DMS79 (cell line): ENCODE data around the gene RAB30.
"Not testable (repeated sequence)": the region's sequence is repeated elsewhere in the genome, so short reads cannot be mapped to it uniquely, and the experiment has no call there.

ENCODE experiments used
- DNase-seq: peaks from one replicate; lab custom pipeline; 2025; lab: John Stamatoyannopoulos, UW

Gene RAB30

GRCh38 chr11:82981852-82982251, 89.8 kb downstream of the RAB30 start:
- DNase-seq: no peak

DNA sequence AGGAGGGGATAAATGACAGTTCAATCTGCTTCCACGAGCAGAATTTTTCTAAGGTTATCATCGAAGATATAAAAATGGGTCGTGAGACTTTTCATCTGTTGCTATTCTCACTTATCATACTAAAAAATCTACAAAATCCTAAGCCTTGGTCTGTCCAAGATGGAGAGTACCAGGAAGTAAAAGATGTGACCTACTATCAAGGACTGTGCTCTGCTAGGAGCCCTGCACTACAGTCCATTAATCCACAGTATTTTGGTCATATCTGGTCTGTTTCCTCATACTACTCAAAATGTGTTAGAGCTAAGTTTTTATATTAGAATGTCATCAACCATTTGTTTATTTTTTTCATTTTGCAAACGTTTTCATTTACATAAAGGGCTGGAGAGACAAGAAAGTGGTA, 90.8 kb downstream of the RAB30 start:
- no peak for DNase-seq

DNA sequence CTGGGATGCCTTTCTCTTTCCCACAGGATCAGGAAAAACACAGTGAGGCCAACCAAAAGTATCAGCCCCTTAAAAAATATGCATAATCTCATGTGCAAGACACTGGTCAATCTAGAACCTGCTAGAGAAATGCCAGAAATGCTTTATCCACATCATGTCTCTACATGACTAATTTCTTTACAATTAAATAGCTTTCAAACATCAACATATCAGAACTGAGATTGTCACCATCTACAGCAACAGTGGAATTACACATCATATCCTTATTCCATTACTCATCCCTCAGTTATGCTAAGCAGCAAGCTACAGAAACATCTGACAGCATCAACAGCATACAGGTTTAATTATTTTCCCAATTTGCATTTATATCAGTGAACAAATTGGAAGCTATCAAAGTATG, 91.4 kb downstream of the RAB30 start:
- DNase-seq: no peak

DNA sequence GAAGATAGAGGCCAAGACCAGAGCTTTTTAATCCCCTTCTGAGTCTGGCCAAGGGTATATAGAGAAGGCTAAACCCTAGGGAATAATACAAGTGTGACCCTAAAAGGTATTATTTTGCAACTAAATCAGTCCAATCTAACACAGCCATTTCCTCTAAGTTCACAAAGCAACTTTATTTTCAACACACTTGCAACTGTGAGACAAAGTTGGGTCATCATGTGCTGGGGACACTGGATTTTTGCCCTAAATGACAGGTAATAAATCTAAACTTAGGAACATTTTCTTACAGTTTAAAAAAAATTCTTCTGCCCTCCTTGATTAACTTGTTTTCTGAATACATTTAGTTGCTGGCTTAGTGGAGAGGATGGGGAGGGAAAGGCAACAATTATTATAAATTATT, 91.9 kb downstream of the RAB30 start:
- DNase-seq: no peak

DNA sequence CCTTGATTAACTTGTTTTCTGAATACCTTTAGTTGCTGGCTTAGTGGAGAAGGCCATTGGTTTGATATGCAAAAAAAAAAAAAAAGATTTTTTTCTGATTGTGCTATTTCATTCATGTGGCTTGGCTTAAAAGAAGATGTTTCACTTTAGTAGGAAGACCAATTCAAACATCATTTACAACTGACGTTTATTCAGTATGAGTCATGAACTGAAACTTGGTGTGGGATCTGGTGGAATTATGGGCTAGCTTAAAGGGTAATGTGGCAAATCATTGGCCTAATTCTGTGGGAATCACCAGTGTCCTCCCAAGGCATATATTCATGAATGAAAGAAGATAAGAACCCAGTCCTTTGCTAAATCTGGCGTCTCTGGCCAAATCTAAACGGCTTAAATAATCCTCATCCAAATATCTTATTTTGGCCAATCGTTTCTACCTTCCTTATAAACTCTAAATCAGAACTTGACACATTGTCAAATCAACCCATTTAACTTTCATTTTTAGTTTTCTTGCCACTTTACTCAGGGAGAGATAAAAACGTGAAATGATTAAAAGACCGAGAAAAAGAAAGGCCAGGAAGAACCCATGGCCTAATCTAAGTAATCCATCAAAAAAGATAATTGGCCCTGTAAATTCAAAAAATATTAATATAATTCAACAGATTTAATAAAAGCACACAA, 93.1 kb downstream of the RAB30 start:
- DNase-seq: no peak

DNA sequence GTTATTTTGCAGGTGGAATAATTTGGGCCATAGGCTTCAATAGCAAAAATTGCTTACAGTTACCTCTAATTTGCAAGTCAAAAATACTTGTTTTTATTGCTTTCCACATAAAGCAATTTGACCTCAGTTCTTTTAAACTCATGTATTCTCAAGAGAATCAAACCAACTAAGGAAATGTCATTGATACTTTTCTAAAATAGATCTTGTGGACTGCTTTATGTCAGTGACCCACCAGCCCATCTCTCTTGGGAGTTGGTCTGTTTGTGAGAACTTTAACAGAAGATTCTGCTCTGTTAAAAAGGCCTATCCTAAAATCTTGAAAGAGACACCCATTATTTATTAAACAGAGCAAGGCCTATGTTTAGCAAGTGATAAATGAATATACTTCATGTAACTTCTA, 94.9 kb downstream of the RAB30 start:
- no peak for DNase-seq

- no peak for DNase-seq
Measured at GRCh38 chr11:82975882-82976281, 95.8 kb downstream of the RAB30 start.

GRCh38 chr11:82974851-82975250, 96.8 kb downstream of the RAB30 start:
- DNase-seq: no peak

DNA sequence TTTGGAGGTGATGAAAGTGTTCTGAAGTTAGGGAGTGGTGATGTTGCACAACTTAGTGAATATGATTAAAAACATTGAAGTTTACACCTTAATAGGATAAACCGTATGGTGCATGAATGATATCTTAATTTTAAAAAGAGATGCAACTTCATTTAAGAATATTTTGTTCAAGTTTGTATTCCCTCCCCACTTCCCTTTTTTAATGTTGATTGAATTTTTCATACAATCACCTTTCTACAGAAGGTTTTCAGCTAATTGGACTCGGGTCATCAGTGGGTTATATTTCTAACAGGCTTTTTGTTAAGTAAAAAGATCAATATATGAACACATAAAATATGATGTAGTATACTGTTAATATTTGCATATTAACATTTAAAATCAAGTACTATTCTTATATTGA, 97.6 kb downstream of the RAB30 start:
- DNase-seq: no peak

DNA sequence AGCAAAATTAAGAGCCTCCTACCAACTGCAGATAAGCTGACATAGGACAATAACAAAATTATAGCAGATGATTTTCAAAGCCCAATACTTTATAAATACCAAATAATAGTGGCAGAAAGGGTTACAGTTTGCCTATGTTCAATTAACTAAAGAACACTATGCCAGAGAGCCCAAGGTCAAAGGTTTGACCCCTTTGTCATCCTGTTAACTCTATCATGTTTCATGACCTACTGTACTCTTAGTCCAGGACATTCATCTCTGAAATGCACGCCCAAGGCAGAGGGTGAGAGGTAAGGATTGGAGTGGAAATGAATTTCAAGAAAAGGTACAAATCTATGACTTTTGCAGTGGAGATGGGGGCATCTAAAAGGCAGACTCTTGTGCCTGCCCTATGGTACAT, 99.6 kb downstream of the RAB30 start:
- no peak for DNase-seq

GRCh38 chr11:82971519-82971946, 100.2 kb downstream of the RAB30 start:
- DNase-seq: not testable (repeated sequence)

GRCh38 chr11:82970507-82971083, 101.1 kb downstream of the RAB30 start:
- not testable (repeated sequence) for DNase-seq

- no peak for DNase-seq
Measured at GRCh38 chr11:82969811-82970210, 101.9 kb downstream of the RAB30 start.

- no peak for DNase-seq
Measured at GRCh38 chr11:82967381-82967780, 104.3 kb downstream of the RAB30 start.

DNA sequence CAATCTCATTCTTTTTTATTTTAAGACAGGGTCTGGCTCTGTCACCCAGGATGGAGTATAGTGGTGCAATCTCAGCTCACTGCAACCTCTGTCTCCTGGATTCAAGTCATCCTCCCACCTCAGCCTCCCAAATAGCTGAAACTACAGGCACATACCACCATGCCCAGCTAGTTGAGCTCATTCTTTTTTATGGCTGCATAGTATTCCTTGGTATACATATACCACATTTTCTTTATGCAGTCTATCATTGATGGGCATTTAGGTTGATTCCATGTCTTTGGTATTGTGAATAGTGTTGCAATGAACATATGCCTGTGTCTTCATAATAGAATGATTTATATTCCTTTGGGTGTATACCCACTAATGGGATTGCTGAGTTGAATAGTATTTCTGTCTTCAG, 109.7 kb downstream of the RAB30 start:
- DNase-seq: not testable (repeated sequence)

DNA sequence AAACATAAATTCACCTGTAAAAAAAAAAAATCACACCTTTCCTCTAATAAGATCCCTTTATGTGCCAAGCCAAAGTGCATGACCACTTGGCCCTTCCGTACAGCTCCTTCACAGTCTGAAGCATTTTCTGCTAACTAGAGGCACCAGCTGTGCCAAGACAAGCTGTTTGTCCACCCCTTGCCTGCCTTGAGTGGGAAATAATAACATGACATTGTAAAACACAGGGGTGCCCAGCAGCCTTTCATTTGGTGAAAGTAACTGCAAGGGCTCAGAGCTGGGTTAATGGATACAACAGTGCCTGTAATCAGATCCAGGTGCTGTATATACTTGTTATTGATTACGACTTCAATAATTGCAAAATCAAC, 110.9 kb downstream of the RAB30 start:
- DNase-seq: peak; percentile 76

DNA sequence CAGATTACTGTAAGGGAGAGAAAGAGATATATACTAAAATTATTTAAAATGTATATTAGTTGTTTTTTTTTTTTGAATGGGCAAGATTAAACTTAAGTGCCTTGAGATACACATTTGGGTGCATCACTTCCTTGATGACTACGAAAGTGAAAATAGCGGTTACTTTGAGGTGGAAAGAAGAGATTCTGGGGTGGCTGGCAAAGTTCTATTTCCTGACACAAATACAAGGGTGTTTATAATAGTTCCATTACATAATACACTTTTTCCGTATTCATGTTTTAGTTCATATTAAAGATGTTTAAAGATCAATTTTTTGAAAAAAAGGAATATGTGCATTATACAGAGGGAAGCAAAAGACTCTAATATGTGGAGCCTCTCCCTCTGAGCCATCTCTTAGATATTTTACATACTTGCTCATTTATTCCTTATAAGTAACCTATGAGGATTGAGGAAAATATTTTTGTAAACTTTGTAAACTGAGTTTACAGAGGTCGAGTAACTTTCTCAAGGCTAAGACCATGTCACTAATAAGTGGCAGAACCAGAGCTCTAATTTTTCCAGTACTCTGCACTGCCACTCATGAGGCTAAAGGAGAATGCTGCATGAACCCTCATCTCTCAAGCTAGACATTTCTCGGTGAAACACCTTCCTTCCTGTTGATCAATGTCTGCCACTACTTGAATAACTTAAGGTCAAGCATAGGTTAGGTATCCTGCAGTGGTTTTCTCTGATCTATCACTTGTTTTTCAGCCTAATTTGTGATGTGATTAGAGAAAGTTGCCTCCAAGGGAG, 111.5 kb downstream of the RAB30 start:
- DNase-seq: peak; percentile 50

DNA sequence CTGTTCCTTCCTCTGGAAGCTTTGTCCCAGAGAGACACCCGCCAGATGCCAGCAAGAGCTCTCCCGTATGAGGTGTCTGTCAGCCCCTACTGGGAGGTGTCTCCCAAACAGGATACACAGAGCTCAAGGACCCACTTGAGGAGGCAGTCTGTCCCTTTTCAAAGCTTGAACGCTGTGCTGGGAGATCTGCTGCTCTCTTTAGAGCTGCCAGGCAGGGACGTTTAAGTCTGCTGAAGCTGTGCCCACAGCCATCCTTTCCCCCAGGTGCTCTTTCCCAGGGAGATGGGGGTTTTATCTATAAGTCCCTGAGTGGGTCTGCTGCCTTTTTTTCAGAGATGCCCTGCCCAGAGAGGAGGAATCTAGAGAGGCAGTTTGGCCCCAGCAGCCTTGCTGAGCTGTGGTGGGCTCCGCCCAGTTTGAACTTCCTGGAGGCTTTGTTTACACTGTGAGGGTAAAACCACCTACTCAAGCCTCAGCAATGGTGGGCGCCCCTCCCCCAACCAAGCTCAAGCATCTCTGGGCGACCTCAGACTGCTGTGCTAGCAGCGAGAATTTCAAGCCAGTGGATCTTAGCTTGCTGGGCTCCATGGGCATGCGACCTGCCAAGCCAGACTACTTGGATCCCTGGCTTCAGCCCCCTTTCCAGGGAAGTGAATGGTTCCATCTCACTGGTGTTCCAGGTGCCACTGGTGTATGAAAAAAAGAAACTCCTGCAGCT, 115.8 kb downstream of the RAB30 start:
- peak; percentile 64 for DNase-seq

GRCh38 chr11:82950502-82950901, 121.2 kb downstream of the RAB30 start:
- not testable (repeated sequence) for DNase-seq

DNA sequence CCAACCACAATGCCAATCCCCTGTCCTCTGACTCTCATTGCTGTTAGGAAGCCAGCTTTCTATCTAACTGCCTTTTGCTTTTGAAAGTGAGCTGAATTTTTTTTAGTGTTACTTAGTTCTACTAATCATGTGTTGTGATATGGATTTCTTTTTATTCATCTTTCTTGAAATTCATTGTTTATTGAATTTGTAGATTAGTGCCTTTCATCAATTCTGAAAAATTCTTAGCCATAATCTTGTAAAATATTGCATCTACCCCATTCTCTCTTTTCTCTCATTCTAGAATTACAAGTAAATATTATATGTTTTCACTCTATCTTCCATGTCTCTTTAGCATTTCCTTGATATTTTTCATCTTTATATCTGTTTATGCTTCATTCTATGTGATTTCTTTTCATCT, 122.3 kb downstream of the RAB30 start:
- no peak for DNase-seq

- DNase-seq: no peak
Measured at GRCh38 chr11:82945682-82946081, 126.0 kb downstream of the RAB30 start.

GRCh38 chr11:82945041-82945440, 126.7 kb downstream of the RAB30 start:
- DNase-seq: not testable (repeated sequence)

DNA sequence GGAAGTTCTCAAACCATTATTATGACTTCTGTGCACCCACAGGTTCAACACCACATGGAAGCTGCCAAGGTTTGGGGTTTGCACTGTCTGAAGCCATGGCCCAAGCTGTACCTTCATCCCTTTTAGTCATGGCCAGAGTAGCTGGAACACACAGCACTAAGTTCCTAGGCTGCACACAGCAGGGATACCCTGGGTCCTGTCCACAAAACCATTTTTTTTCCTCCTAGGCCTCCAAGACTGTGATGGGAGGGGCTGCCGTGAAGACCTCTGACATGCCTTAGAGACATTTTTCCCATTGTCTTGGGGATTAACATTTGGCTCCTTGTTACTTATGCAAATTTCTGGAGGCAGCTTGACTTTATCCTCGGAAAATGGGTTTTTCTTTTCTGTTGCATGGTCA, 127.5 kb downstream of the RAB30 start:
- DNase-seq: no peak
